ENCODE measurements around the gene ATP2C2. TPM values are rescaled to one million over a fixed set of nuclear protein-coding genes. Genes with fewer than 3 reads are reported as not detected.
"Not testable (repeated sequence)": the region's sequence is repeated elsewhere in the genome, so short reads cannot be mapped to it uniquely, and the experiment has no call there.

Gene ATP2C2
- total RNA-seq, 1 donor from 2014 or later, result not detected

DNA sequence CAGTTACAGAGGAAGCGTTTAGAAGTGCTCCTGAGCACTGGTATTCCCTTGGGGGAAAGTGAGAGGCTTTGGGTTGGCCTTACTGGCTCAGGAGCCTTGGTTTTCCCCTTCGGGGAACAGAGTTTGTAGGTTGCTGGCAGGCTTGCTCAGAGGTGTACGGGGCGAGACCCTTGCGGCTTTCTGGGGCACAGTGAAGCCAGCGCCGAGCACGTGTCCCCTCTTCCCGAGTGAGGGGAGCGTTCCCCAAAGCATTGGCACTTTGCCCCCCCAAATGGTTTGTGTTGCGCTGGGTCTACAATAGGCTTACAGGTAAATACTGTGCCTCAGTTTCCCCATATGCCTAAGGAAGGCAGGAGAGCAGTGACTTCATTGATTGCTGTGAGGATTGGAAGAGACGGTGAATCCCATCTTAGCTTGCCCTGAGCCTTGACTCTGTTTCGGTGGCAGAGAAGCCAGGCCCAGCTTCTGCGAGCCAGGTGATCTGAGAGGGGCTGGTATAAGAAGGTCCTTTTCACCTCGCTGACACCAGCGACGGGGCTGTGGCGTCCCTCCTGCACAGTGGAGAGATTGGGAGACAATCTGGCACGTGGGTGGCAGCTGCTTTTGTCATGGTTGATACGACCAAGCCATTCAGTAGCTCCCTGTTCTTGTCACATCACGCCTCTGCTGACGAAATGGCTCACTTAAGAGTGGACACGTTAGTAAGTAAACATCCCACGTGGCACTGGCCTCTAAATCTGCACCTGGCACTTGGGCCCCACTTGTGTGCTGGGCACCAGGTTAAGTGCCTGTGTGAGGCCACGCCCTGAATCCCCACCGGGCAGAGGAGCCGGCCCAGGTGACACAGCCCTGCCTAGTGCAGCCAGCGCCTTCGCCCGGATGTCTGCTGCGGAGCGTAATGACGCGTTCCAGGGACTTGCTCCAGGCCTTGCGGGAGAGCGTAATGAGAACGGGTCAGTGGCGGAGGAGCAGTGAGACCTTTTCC, 81.1 kb downstream of the ATP2C2 start:
- no peak for DNase-seq (ENCODE audit: extremely low read depth, low read depth, low spot score)

- DNase-seq (ENCODE audit: extremely low read depth, low read depth, low spot score), result no peak
These were observed 82.0 kb downstream of the ATP2C2 start for GRCh38 chr16:84450176-84450865.

- not testable (repeated sequence) for DNase-seq (ENCODE audit: extremely low read depth, low read depth, low spot score)
These were observed 82.8 kb downstream of the ATP2C2 start for GRCh38 chr16:84451010-84451676.

DNA sequence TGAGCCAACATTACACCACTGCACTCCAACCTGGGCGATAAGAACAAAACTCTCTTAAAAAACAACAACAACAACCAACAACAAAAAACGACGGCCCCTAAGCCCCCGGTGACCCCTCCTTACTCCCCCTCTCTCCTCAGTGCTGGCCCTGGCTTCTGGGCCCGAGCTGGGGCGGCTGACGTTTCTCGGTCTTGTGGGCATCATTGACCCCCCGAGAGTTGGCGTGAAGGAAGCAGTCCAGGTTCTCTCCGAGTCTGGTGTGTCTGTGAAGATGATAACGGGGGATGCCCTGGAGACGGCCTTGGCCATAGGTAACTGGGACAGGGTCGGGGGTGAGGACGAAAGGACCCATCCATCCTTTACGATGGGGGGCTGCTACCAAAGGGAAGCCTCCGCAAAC, 83.4 kb downstream of the ATP2C2 start:
- no peak for DNase-seq (ENCODE audit: extremely low read depth, low read depth, low spot score)

- DNase-seq (ENCODE audit: extremely low read depth, low read depth, low spot score), result no peak
These were observed 84.9 kb downstream of the ATP2C2 start for GRCh38 chr16:84453061-84453752.

DNA sequence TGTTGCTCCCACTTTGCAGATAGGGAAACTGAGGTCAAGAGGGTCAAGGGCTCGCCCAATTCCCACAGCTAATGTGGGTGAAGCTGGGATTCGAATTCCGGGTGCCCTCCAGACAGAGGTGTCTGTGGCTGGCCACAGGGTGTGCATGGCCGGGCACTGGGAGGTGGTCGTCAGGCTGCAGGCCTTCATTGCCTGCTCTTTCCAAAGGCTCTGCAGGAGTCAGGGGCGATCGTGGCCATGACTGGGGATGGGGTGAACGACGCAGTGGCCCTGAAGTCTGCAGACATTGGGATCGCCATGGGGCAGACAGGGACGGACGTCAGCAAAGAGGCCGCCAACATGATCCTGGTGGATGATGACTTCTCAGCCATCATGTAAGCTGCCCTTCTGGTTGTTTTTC, 86.3 kb downstream of the ATP2C2 start:
- DNase-seq (ENCODE audit: extremely low read depth, low read depth, low spot score), result no peak

DNA sequence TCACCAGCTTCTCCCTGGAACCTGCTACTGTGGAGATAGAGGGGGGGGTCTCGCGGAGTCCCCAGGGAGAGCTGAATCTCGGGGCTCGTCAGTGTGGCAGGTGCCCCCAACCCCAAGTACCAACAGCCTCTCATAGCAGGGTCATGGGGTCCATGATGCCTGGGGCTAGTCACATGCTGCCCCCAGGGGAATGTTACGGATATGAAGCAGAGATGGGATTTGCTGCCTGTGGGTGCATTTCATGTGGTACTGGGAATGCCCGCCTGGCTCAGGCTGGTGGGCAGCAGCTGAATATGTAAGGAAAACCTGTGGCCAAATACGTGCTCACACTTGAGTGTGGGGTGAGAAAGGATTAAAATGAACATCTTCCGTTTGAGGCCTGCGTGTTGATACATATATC, 86.7 kb downstream of the ATP2C2 start:
- no peak for DNase-seq (ENCODE audit: extremely low read depth, low read depth, low spot score)

DNA sequence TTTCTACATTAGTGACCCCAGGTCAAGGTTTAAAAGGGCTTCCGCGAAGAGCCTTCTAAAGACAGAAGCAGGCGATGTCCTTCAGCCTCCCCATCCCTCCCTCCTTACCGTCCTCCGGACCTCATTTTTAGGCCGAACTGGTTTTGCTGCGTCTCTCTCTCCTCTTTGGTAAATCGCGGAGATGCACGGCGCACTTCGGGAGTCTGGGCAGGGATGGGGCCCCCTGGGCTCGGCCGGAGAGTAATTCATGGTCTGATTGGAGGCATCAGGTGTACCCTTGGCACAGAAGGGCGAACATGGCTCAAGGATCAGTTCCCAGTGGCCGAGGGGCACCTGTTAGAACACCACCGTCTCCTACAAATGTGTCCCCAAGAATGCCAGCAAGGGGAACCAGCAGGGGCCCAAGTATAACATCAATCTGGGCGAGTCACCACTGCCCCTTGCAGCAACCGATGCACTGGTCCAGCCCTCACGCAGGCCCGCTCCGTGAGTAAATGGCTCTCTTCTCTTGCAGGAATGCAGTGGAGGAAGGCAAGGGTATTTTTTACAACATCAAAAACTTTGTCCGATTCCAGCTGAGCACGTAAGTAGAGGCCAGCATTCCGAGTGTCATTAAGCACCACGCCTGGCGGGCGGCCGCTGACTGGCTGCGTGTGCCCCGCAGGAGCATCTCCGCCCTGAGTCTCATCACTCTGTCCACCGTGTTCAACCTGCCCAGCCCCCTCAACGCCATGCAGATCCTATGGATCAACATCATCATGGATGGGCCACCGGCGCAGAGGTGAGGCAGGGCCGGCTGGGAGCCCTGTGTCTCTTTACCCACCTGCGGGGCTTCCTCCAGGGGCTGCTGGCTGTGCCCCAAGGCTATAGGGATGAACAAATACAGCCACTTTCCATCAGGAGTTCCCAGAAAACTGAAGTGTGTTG, 90.5 kb downstream of the ATP2C2 start:
- DNase-seq (ENCODE audit: extremely low read depth, low read depth, low spot score), result no peak

DNA sequence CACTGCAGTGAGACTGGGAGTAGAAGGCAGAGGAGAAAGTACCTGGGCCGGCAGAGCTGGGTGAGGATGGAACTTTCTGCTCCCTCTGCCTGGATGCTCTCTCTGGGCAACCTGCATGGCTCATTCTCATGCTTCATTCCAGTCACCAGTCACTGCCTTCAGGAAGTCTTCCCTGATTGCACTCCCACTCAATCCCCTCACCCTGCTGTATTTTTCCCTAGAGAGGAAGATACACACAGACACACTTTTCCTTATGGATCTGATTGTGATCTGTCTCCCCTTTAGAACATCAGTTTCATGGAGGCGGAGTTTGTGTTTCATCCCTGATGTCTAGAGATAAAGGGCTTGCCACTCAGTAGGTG, 91.2 kb downstream of the ATP2C2 start:
- no peak for DNase-seq (ENCODE audit: extremely low read depth, low read depth, low spot score)

GRCh38 chr16:84459941-84460405, 91.6 kb downstream of the ATP2C2 start:
- DNase-seq (ENCODE audit: extremely low read depth, low read depth, low spot score), result no peak

GRCh38 chr16:84460406-84461028, 92.2 kb downstream of the ATP2C2 start:
- DNase-seq (ENCODE audit: extremely low read depth, low read depth, low spot score), result no peak

DNA sequence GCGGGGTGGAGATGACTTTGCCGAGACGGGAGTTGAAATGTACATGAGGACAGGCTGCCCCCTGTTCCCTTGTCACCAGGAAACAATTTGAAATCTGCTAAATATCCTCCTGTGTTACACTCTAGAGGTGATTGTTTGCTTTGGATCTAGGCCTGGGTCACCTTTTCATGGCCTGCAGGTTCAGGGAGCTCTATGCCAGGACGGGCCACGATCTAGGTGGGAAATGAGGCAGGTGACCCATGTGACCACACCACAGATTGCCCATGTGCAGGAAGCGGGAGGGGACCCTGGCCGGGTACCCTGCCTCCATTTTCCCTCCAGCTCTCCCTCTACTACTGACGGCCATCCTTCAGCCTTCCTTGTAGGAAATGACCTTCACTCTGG, 92.7 kb downstream of the ATP2C2 start:
- no peak for DNase-seq (ENCODE audit: extremely low read depth, low read depth, low spot score)

DNA sequence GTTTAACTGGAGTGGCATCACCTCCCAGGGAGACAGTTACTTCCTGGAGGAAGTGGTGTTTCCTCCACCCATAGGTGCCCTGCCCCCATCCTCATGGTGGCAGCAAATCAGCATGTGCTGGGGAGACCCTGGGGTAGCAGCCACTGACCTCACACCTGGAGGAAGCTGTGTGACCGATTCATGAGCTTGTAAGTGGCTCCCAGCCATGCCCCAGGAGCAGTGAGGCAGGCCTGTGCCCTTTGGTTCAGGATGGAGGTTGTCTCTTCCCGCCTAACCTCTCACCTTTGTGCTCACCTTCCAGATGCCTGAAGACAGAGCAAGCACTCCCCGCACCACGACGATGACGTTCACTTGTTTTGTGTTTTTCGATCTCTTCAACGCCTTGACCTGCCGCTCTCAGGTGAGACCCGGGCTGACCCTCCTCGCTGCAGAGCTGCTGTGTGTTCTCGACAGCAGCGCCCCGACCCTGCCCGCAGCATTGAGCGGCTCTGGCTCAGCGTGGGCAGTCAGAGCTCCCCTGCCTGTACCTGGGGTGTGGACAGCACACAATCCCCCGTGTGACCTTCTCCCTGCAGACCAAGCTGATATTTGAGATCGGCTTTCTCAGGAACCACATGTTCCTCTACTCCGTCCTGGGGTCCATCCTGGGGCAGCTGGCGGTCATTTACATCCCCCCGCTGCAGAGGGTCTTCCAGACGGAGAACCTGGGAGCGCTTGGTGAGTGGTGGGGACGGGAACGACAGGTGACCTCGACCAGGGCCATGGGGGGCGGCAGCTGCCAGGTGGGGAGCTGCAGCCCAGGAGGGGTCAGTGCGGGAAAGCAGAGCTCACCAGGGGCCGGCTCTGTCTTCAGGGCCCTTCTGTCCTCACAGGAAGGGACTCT, 93.3 kb downstream of the ATP2C2 start:
- no peak for DNase-seq (ENCODE audit: extremely low read depth, low read depth, low spot score)

DNA sequence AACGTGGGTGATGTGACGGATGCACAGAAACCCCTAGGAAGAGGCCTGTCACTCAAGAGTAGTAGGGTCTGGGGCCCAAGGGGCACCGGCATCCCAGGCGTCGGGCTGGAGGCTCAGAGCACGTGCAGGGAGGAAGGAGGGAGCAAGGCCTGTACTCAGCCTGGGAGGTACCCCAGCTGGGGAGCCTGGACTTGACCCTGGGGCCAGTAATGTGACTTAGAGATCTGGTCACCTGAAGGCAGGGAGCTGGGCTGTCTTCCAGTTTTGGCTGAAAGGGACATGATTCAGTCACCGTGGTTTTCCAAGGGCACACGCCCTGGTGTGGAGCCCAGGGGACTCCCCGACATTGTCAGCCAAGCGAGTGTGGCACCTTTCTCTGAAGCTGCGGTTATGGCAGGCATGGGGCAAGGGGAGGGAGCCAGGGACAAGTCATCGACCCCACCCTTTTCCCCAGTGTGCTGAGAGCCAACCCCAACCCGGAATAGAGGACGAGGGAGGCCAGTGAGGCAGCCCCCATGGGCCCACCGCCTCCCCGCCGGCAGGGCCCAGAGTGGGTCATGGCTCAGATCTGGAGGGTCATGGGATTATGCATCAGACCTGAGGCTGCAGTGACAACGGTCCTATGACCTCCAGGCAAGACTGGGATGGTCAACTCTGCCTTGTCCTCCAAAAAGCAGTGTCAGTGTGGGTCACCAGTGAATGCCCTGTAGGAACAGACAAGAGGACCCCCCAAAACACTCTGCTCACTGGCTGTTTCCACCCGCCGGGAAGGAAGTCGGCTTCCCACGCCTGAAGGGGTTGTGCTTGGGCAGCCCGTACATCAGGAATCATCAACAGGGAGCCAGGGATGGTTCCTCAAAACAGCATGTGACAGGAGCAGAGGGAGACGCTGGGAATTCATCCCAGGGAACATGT, 94.2 kb downstream of the ATP2C2 start:
- DNase-seq (ENCODE audit: extremely low read depth, low read depth, low spot score), result no peak

DNA sequence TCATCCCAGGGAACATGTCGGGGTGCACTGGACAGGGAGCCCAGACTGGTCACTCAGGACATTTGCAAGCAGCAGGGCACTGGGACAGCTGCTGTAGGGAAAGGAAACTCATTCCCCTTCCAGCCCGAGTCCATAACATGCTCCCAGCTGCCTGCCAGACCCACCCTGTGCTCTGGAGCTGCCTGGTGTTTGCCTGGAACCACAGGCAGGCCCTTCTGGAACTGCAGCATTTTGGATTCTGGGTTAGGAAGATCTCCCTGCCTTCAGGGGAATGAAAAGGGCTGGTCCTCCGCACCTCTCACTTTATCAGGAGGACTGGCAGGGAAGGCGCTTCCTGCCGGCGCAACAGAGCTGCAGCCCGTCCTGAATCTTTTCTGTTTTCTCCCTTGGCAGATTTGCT, 94.9 kb downstream of the ATP2C2 start:
- DNase-seq (ENCODE audit: extremely low read depth, low read depth, low spot score), result no peak

- no peak for DNase-seq (ENCODE audit: extremely low read depth, low read depth, low spot score)
These were observed 95.8 kb downstream of the ATP2C2 start for GRCh38 chr16:84464116-84464515.

- DNase-seq (ENCODE audit: extremely low read depth, low read depth, low spot score), result no peak
These were observed 96.8 kb downstream of the ATP2C2 start for GRCh38 chr16:84465154-84465553.

Measured in glomerular endothelial cell (primary cell).